ENCODE data around the gene USP3.

DNA sequence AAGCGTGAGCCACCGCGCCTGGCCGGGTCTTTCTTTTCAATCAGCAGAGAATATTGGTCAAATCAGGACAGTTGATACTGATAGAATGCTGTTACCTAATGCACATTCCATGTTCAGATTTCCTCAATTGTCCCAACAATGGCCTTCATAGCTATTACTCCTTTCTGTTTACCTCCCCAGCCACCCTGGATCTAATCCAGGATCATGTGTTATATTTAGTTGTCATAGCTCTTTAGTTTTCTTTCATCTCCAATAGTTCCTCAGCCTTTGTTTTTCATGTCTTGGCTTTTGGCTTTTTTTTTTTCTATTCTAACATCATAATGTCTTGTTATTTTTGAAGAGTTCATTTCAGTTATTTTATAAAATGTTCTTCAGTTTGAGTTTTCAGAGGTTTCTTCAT, 14.6 kb downstream of the USP3 start:
- TF ChIP-seq, protein P1, sequence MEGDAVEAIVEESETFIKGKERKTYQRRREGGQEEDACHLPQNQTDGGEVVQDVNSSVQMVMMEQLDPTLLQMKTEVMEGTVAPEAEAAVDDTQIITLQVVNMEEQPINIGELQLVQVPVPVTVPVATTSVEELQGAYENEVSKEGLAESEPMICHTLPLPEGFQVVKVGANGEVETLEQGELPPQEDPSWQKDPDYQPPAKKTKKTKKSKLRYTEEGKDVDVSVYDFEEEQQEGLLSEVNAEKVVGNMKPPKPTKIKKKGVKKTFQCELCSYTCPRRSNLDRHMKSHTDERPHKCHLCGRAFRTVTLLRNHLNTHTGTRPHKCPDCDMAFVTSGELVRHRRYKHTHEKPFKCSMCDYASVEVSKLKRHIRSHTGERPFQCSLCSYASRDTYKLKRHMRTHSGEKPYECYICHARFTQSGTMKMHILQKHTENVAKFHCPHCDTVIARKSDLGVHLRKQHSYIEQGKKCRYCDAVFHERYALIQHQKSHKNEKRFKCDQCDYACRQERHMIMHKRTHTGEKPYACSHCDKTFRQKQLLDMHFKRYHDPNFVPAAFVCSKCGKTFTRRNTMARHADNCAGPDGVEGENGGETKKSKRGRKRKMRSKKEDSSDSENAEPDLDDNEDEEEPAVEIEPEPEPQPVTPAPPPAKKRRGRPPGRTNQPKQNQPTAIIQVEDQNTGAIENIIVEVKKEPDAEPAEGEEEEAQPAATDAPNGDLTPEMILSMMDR (IDR thresholded peaks at IDR 0.05; ENCODE audit: low read depth, low read length, poor library complexity, severe bottlenecking), result no peak
- TF ChIP-seq EZH2phosphoT487 (IDR thresholded peaks at IDR 0.05; ENCODE audit: borderline replicate concordance, low read length), result no peak

Measured in DOHH2 (cell line).